B cell (primary cell): Measurements from ENCODE around the gene RTF2. TPM values are rescaled to one million over a fixed set of nuclear protein-coding genes. Genes with fewer than 3 reads are reported as not detected.

Source experiments
- ATAC-seq: fragments of 200-7000 bp; cut with Tn5 transposase; one replicate; pipeline ENCODE4 v1.10.0; 2021; ENCODE audit warnings: low read depth, mild to moderate bottlenecking, moderate number of reproducible peaks, moderate library complexity
- CTCF ChIA-PET: fragments of 350-600 bp; sonication (Branson Sonifier 250); formaldehyde crosslinking; loops from one replicate; lab custom pipeline; 2021; ENCODE audit warnings: antibody characterized with exemption, inconsistent platforms; lab: Charles Lee
- POLR2A ChIA-PET: fragments of 350-600 bp; sonication (Branson Sonifier 250); formaldehyde crosslinking; loops from one replicate; lab custom pipeline; 2021; ENCODE audit warnings: antibody characterized with exemption; lab: Charles Lee
- DNase-seq: peaks from one replicate; pipeline ENCODE4 v3.0.0; 2013
- H2AFZ ChIP-seq: 2 replicates; pipeline ENCODE4 v1.6.1; 2012; ENCODE audit warnings: mild to moderate bottlenecking, low read depth, low read length; ENCODE audit not compliant: insufficient read depth, poor library complexity, severe bottlenecking
- H3K27ac ChIP-seq, 2 donors: 1 replicate in 1 of 2; 2 replicates in 1 of 2; pipeline ENCODE4 v1.5.1; 2012 to 2013; ENCODE audit warnings: low read length in 2 of 2, mild to moderate bottlenecking in 2 of 2, moderate library complexity in 1 of 2
- H3K27me3 ChIP-seq, 4 experiments: fragments of 200-600 bp in 1 of 4; sonication (generic) in 1 of 4; replicated peaks in 1 of 4; 1 replicate in 2 of 4; 2 replicates in 2 of 4; pipeline versions ENCODE4 v1.6.1 to v1.7.0; 2013 to 2016; ENCODE audit warnings: low read length in 3 of 4, mild to moderate bottlenecking in 2 of 4, mixed read lengths in 1 of 4, moderate library complexity in 1 of 4; ENCODE audit not compliant: insufficient read depth in 4 of 4, control insufficient read depth in 3 of 4; ENCODE audit errors: control extremely low read depth in 1 of 4
- H3K36me3 ChIP-seq, 2 experiments: replicated peaks in 1 of 2; 1 replicate in 1 of 2; 2 replicates in 1 of 2; pipeline versions ENCODE4 v1.6.1 to v1.7.1; 2013; ENCODE audit warnings: low read length in 1 of 2; ENCODE audit not compliant: insufficient read depth in 2 of 2, control insufficient read depth in 1 of 2; ENCODE audit errors: control extremely low read depth in 1 of 2, extremely low read depth in 1 of 2
- H3K4me1 ChIP-seq, 2 donors: fragments of 200-600 bp in 1 of 2; sonication (generic) in 1 of 2; 1 replicate in 1 of 2; 2 replicates in 1 of 2; pipeline versions ENCODE4 v1.5.1 to v1.6.1; 2013 to 2017; ENCODE audit warnings: low read length in 2 of 2; ENCODE audit not compliant: control insufficient read depth in 2 of 2, insufficient read depth in 2 of 2
- H3K4me2 ChIP-seq: replicated peaks from 2 replicates; pipeline ENCODE3; 2012; ENCODE audit warnings: mild to moderate bottlenecking, low read depth, low read length; ENCODE audit not compliant: poor library complexity, severe bottlenecking
- H3K4me3 ChIP-seq, 5 experiments: fragments of 200-600 bp in 1 of 5; sonication (generic) in 1 of 5; 1 replicate in 3 of 5; 2 replicates in 2 of 5; pipeline versions ENCODE4 v1.5.1 to v1.7.0; 2011 to 2016; ENCODE audit warnings: low read length in 4 of 5, mild to moderate bottlenecking in 4 of 5, low read depth in 2 of 5, control low read depth in 1 of 5, moderate library complexity in 1 of 5; ENCODE audit not compliant: insufficient read depth in 1 of 5; ENCODE audit errors: control extremely low read depth in 1 of 5, extremely low read depth in 1 of 5
- H3K79me2 ChIP-seq: fragments of 200-600 bp; sonication (generic); one replicate; pipeline ENCODE4 v1.6.0; 2016; ENCODE audit warnings: low read length; ENCODE audit not compliant: control insufficient read depth, insufficient read depth
- H3K9ac ChIP-seq: fragments of 200-600 bp; sonication (generic); 2 replicates; pipeline ENCODE4 v1.6.1; 2017; ENCODE audit warnings: mild to moderate bottlenecking, low read length, moderate library complexity
- H3K9me3 ChIP-seq, 3 donors: one replicate each; pipeline versions ENCODE4 v1.6.1 to v1.7.1; 2013; ENCODE audit warnings: low read length in 2 of 3; ENCODE audit not compliant: control insufficient read depth in 2 of 3, insufficient read depth in 1 of 3; ENCODE audit errors: control extremely low read depth in 1 of 3
- H4K20me1 ChIP-seq: 2 replicates; pipeline ENCODE4 v1.6.0; 2012; ENCODE audit warnings: mild to moderate bottlenecking, low read length; ENCODE audit not compliant: insufficient read depth, control insufficient read depth, poor library complexity, severe bottlenecking
- H3K27ac Mint-ChIP-seq: one replicate; pipeline ENCODE4 v1.8.0; 2021; ENCODE audit warnings: mixed read lengths
- H3K27me3 Mint-ChIP-seq: one replicate; pipeline ENCODE4 v1.8.0; 2021; ENCODE audit warnings: mixed read lengths
- H3K4me1 Mint-ChIP-seq: one replicate; pipeline ENCODE4 v1.8.0; 2021; ENCODE audit warnings: mixed read lengths
- H3K4me3 Mint-ChIP-seq: one replicate; pipeline ENCODE4 v1.8.0; 2021; ENCODE audit warnings: mixed read lengths
- H3K9me3 Mint-ChIP-seq: one replicate; pipeline ENCODE4 v1.8.0; 2022; ENCODE audit warnings: mixed read lengths; ENCODE audit not compliant: insufficient read depth
- CTCF ChIP-seq: fragments of 200-600 bp; IDR thresholded peaks from one replicate; pipeline ENCODE4 v1.8.0; 2022; ENCODE audit warnings: antibody characterized with exemption, mild to moderate bottlenecking
- EZH2 ChIP-seq: IDR thresholded peaks from 2 replicates; pipeline ENCODE4 v1.6.1; 2012; ENCODE audit warnings: borderline replicate concordance, low read depth, mild to moderate bottlenecking, moderate library complexity, low read length; ENCODE audit not compliant: insufficient read depth, poor library complexity, severe bottlenecking
- WGBS: methylation state at CpG from one replicate; pipeline ENCODE4 v1.1.5; 2013; ENCODE audit warnings: missing lambda C conversion rate; ENCODE audit not compliant: insufficient coverage; 5-methylcytosine and 5-hydroxymethylcytosine counted together
- intact Hi-C: fragments of 100-400 bp; cut with micrococcal nuclease; formaldehyde crosslinking; loops from one replicate; pipeline ENCODE4 v1.10.0; 2022
- polyA plus RNA-seq: library from polyadenylated mRNA; depleted of rRNA; stranded (reverse); fragments of >200 nt; gene quantifications from 2 replicates; pipeline ENCODE4 v1.2.3, GENCODE V29; 2012
- total RNA-seq, 2 donors: library from RNA; stranded (reverse); fragments of 120-200 nt in 1 of 2; gene quantifications; 1 replicate in 1 of 2; 2 replicates in 1 of 2; pipeline versions ENCODE4 v1.2.3 to v1.2.4, GENCODE V29; 2013 to 2022

Gene RTF2
- total and polyA plus RNA-seq, 2 donors (not counting 1 experiment from before 2014, with no cell fraction given): 34.6 to 78.4 TPM

- 100% methylated on average over 1 of the region's 1 CpG for WGBS
- Histone ChIP-seq H3K36me3 (no peaks in the 10 kb centered on the region), H3K9me3 (no peaks in the 10 kb centered on the region), H3K4me2 (no peak overlapping the region), H3K27me3 (peaks cover 0 to 16% (median 1%) of the 10 kb centered on the region in 4 experiments), H3K27ac (no peak overlapping the region), H2AFZ (no peak overlapping the region), H3K79me2 (no peaks in the 10 kb centered on the region), H3K4me1 (peaks cover 9 to 19% of the 10 kb centered on the region in 2 donors), H3K9ac (no peak overlapping the region), H3K4me3 (no peak overlapping the region), H4K20me1 (no peaks in the 10 kb centered on the region)
- Mint-ChIP-seq H3K4me3 (no peak overlapping the region), H3K27me3 (peaks cover 9% of the 10 kb centered on the region), H3K4me1 (peaks cover 20% of the 10 kb centered on the region), H3K27ac (no peak overlapping the region), H3K9me3 (no peaks in the 10 kb centered on the region)
- ChIA-PET CTCF (no interaction called here), POLR2A (no interaction called here)
- TF ChIP-seq CTCF (no peak), EZH2 (no peak)
- ATAC-seq: no peak
- no peak for DNase-seq
- intact Hi-C loops: no loop called here
Measured at GRCh38 chr20:56424931-56425330, 43.5 kb upstream of the RTF2 start.

GRCh38 chr20:56426026-56426425 is 42.4 kb upstream of the RTF2 start:
- H3K27ac ChIP-seq: no peak overlapping the region
- no peak overlapping the region for H2AFZ ChIP-seq
- CTCF ChIA-PET: no interaction called here
- no peak for TF ChIP-seq CTCF
- no peak for TF ChIP-seq EZH2
- no peaks in the 10 kb centered on the region for H4K20me1 ChIP-seq
- peaks cover 0 to 13% (median 1%) of the 10 kb centered on the region in 4 experiments for H3K27me3 ChIP-seq
- no peak for ATAC-seq
- no peak overlapping the region for H3K4me3 ChIP-seq
- POLR2A ChIA-PET: no interaction called here
- no peak overlapping the region for H3K4me2 ChIP-seq
- intact Hi-C loops: no loop called here
- no peaks in the 10 kb centered on the region for H3K9me3 ChIP-seq
- peaks cover 13 to 22% of the 10 kb centered on the region in 2 donors for H3K4me1 ChIP-seq
- Mint-ChIP-seq H3K27me3 (peaks cover 9% of the 10 kb centered on the region), H3K9me3 (no peaks in the 10 kb centered on the region), H3K4me1 (peaks cover 25% of the 10 kb centered on the region), H3K4me3 (no peak overlapping the region), H3K27ac (no peak overlapping the region)
- WGBS: 100% methylated on average over 3 of the region's 9 CpGs
- H3K36me3 ChIP-seq: no peaks in the 10 kb centered on the region
- no peak overlapping the region for H3K9ac ChIP-seq
- H3K79me2 ChIP-seq: no peaks in the 10 kb centered on the region
- DNase-seq: no peak
